ENCODE results near the gene ADIPOR2. TPM values are rescaled to one million over a fixed set of nuclear protein-coding genes. Genes with fewer than 3 reads are reported as not detected.
A peak's percentile ranks its signal among the peaks of the same experiment; 100 is the strongest.

Gene ADIPOR2
- total and polyA plus RNA-seq, 10 of the 15 experiments (the other 5 are each of a cell fraction or from before 2014, with no cell fraction given): 8.6 to 65.0 (median 38.0) TPM

DNA sequence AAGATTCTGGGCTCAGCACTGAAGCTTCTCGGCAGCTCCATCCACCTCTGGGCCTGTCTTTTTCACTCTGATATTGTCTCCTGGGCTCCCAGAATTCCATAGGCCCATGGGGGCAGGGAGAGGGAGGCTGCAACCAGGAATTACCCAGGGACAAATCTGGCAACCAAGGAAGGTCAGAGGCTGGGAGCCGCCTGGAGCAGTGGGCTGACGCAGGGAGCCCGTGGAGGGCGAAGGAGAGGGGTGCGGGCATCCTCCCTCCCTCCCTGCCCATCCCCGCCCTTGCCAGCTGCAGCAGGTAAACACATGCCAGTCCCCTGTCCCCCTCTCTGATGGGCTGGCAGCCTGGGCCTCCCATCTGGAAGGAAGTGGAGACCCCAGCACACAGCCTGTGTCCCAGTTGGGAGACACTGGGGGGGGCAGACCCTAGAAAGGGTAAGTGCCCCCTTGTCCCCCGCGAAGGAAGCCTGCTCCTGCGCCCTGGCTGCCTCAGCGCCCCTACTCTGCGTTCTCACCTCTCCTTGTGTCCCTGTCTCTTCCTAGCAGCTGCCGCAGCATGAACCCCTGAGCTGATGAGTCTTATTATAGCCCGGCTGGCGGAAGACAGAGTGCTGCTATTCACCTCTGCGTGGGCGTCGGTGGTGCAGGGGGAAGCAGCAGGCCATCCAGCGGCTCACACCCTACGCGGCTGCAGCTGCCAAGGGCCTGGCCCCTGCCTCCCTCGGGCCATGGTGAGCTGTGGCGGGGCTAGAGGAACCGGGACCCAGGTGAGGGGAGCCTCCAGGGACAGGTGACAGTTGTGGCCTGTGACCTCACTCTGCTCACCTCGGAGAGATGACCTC is 136.2 kb downstream of the ADIPOR2 start:
- Histone ChIP-seq H2AFZ (ENCODE audit: control insufficient read depth, low read depth, low read length) (no peak overlapping the region), H3K36me3 (ENCODE audit: control insufficient read depth in 2 of 2, insufficient read depth in 2 of 2, low read length in 1 of 2) (no peaks in the 10 kb centered on the region), H3K4me2 (ENCODE audit: control insufficient read depth, insufficient read depth) (no peak overlapping the region), H4K20me1 (ENCODE audit: control insufficient read depth, insufficient read depth) (no peaks in the 10 kb centered on the region), H3K27me3 (replicated peaks in 1 of 2; ENCODE audit: control insufficient read depth in 2 of 2, insufficient read depth in 2 of 2, low read length in 1 of 2) (peaks cover 0 to 3% of the 10 kb centered on the region in 2 experiments; a peak in 3 of 4 replicates), H3K4me3 (no peak overlapping the region), H3K9me3 (replicated peaks; ENCODE audit: control insufficient read depth, insufficient read depth, low read length) (no peaks in the 10 kb centered on the region), H3K27ac (ENCODE audit: control insufficient read depth, insufficient read depth) (no peak overlapping the region), H3K4me1 (ENCODE audit: control insufficient read depth, insufficient read depth, low read length) (no peaks in the 10 kb centered on the region), H3K79me2 (ENCODE audit: control insufficient read depth, insufficient read depth, low read length) (no peaks in the 10 kb centered on the region), H3K9ac (ENCODE audit: control insufficient read depth, insufficient read depth, low read length) (no peak overlapping the region)
- in situ Hi-C loops (cut with MboI) (no loop called here), intact Hi-C loops (cut with micrococcal nuclease; ENCODE audit: unreplicated experiment) (no loop called here)
- FAIRE-seq (no peak), ATAC-seq (peak; percentile 66), DNase-seq (ENCODE audit: low read depth, low spot score) (no peak)
- BruUV-seq (replicated peaks): no TSS peak
- ChIA-PET RAD21 (ENCODE audit: unreplicated experiment) (no interaction called here), SMC1A (ENCODE audit: uncharacterized antibody, unreplicated experiment) (no interaction called here), CTCF (no interaction called here), POLR2A (no interaction called here)
- 31% methylated on average over 25 of the region's 25 CpGs for WGBS (ENCODE audit: insufficient coverage, insufficient replicate concordance, low lambda C conversion rate, missing lambda C conversion rate)
- TF ChIP-seq NR2F1 (conservative IDR thresholded peaks at IDR 0.05) (0 out of 2 replicates have a peak, but pooled peaks have one; percentile 25), KLF5 (IDR thresholded peaks at IDR 0.05; ENCODE audit: partially characterized antibody) (no peak), IKZF1 (conservative IDR thresholded peaks at IDR 0.05) (peak; percentile 23; the same call in 1 of the 2 replicates)

GRCh38 chr12:1827826-1828805 is 137.2 kb downstream of the ADIPOR2 start:
- peaks cover 2 to 3% of the 10 kb centered on the region in 2 experiments; a peak in 3 of 4 replicates for H3K27me3 ChIP-seq (replicated peaks in 1 of 2; ENCODE audit: control insufficient read depth in 2 of 2, insufficient read depth in 2 of 2, low read length in 1 of 2)
- no peak for DNase-seq (ENCODE audit: low read depth, low spot score)
- ChIA-PET SMC1A (ENCODE audit: uncharacterized antibody, unreplicated experiment) (no interaction called here), POLR2A (no interaction called here), CTCF (no interaction called here), RAD21 (ENCODE audit: unreplicated experiment) (no interaction called here)
- no peaks in the 10 kb centered on the region for H3K79me2 ChIP-seq (ENCODE audit: control insufficient read depth, insufficient read depth, low read length)
- H3K9me3 ChIP-seq (replicated peaks; ENCODE audit: control insufficient read depth, insufficient read depth, low read length): no peaks in the 10 kb centered on the region
- no peaks in the 10 kb centered on the region for H3K36me3 ChIP-seq (ENCODE audit: control insufficient read depth in 2 of 2, insufficient read depth in 2 of 2, low read length in 1 of 2)
- no peak overlapping the region for H2AFZ ChIP-seq (ENCODE audit: control insufficient read depth, low read depth, low read length)
- ATAC-seq: no peak
- H3K9ac ChIP-seq (ENCODE audit: control insufficient read depth, insufficient read depth, low read length): no peak overlapping the region
- intact Hi-C loops (cut with micrococcal nuclease; ENCODE audit: unreplicated experiment): no loop called here
- WGBS (ENCODE audit: insufficient coverage, insufficient replicate concordance, low lambda C conversion rate, missing lambda C conversion rate): 67% methylated on average over 33 of the region's 38 CpGs
- no peak overlapping the region for H3K4me2 ChIP-seq (ENCODE audit: control insufficient read depth, insufficient read depth)
- no TSS peak for BruUV-seq (replicated peaks)
- H3K4me3 ChIP-seq: no peak overlapping the region
- no peaks in the 10 kb centered on the region for H4K20me1 ChIP-seq (ENCODE audit: control insufficient read depth, insufficient read depth)
- in situ Hi-C loops (cut with MboI): no loop called here
- no peak for FAIRE-seq
- H3K27ac ChIP-seq (ENCODE audit: control insufficient read depth, insufficient read depth): no peak overlapping the region
- no peaks in the 10 kb centered on the region for H3K4me1 ChIP-seq (ENCODE audit: control insufficient read depth, insufficient read depth, low read length)
- no peak for TF ChIP-seq ZNF217 (IDR thresholded peaks at IDR 0.05)
- no peak for TF ChIP-seq SREBF1 (IDR thresholded peaks at IDR 0.05; ENCODE audit: low read length)
- no peak for TF ChIP-seq RAD51 (IDR thresholded peaks at IDR 0.05)
- TF ChIP-seq RUNX3 (IDR thresholded peaks at IDR 0.05; ENCODE audit: low read length): no peak
- no peak for TF ChIP-seq ZNF622 (IDR thresholded peaks at IDR 0.05)
- TF ChIP-seq EP300 (IDR thresholded peaks at IDR 0.05; ENCODE audit: borderline replicate concordance in 1 of 2, control insufficient read depth in 1 of 2, low read depth in 2 of 2, low read length in 2 of 2): no peak
- TF ChIP-seq SIX5 (IDR thresholded peaks at IDR 0.05; ENCODE audit: low read depth, low read length, severe bottlenecking): no peak
- no peak for TF ChIP-seq TCF3 (IDR thresholded peaks at IDR 0.05; ENCODE audit: borderline replicate concordance, insufficient read depth, low read depth, low read length)
- no peak for TF ChIP-seq MTA3 (IDR thresholded peaks at IDR 0.05; ENCODE audit: borderline replicate concordance, low read length)
- no peak for TF ChIP-seq IKZF2 (IDR thresholded peaks at IDR 0.05)
- TF ChIP-seq GABPA (IDR thresholded peaks at IDR 0.05; ENCODE audit: low read depth): no peak

Measured in GM12878 (cell line).